ENCODE data around the gene ZFAND3. TPM values are rescaled to one million over a fixed set of nuclear protein-coding genes. Genes with fewer than 3 reads are reported as not detected.
"Not testable (repeated sequence)": the region's sequence is repeated elsewhere in the genome, so short reads cannot be mapped to it uniquely, and the experiment has no call there.

ZFAND3 gene
- polyA plus RNA-seq, 1 donor from 2014 or later: 6.4 TPM

DNA sequence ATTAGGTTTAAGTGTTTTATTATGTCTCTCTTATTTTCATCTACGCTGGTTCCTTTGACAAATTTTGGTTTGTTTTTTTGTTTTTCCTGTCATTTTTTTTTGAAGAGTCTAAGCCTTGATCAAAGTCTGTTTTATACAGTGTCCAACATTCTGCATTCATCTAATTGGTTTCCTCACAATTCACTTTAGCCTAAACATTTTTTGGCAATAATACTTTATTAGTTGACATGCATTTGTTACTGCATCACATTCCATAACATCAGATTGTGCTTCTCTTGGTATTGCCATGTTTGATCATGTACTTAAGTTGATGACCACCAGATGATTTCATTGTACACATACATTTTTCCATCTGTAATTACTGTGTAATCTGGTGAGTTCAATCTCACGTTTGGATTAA is 173.2 kb downstream of the ZFAND3 start:
- Mint-ChIP-seq H3K4me1 (peaks cover 13 to 41% (median 28%) of the 10 kb centered on the region in 3 donors), H3K27ac (no peak overlapping the region), H3K36me3 (peaks cover 4% of the 10 kb centered on the region), H3K9me3 (no peaks in the 10 kb centered on the region), H3K4me3 (no peak overlapping the region), H3K27me3 (no peaks in the 10 kb centered on the region)

DNA sequence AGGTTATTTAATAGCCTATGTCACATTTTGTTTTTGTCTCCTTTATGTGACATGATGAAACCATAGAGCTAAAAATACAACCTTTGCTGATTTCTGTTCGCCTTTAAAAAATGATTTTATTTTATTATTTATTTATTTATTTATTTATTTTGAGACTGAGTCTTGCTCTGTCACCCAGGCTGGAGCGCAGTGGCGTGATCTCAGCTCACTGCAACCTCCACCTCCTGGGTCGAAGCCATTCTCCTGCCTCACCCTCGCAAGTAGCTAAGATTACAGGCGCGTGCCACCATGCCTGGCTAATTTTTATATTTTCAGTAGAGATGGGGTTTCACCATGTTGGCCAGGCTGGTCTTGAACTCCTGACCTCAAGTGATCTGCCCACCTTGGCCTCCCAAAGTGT is 173.7 kb downstream of the ZFAND3 start:
- H3K27ac Mint-ChIP-seq, H3K9me3 Mint-ChIP-seq, H3K36me3 Mint-ChIP-seq, H3K27me3 Mint-ChIP-seq, H3K4me3 Mint-ChIP-seq: not testable (repeated sequence)
- peaks cover 11 to 43% (median 26%) of the 10 kb centered on the region in 3 donors for H3K4me1 Mint-ChIP-seq

DNA sequence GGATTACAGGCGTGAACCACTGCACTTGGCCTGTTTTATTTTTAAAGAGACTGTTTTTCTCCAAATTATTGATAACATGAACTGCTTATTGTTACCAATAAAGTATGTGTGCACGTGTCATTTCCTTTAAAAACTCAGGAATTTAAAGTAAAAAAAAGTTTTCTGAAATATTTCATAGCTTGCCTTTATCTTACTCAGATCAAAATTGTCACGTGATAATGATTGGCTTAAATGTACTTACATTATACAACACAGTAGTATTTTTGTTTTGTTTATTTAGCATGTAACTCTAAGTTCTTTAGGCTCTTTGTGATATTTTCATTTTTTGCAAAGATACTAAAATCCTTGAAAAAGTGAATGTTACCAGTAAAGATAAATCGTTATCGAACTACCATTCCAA is 174.1 kb downstream of the ZFAND3 start:
- H3K9me3 Mint-ChIP-seq: peaks cover 0 to 2% (median 0%) of the 10 kb centered on the region in 3 donors
- no peak overlapping the region for H3K4me3 Mint-ChIP-seq
- H3K27me3 Mint-ChIP-seq: no peaks in the 10 kb centered on the region
- no peak overlapping the region for H3K27ac Mint-ChIP-seq
- H3K4me1 Mint-ChIP-seq: peaks cover 7 to 43% (median 21%) of the 10 kb centered on the region in 3 donors
- peaks cover 4% of the 10 kb centered on the region for H3K36me3 Mint-ChIP-seq

DNA sequence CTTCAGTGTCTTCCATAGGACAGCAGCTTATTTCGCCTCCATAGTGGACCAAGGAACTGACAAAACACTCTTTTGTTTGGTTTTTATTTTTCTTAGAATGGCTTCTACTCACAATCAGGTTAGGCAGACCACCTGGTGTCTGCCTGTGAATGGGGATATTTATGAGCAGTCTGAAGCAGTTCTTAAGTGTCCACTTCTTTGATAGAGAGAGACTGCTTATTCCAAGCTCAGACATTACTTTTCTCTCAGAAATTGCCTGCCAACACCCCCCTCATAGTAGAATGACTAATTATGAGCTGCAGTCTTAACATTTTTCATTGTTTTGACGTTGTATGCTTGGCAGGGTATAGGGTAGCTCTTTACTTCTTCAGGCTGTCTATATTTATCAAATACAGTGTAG is 174.7 kb downstream of the ZFAND3 start:
- no peak overlapping the region for H3K4me3 Mint-ChIP-seq
- H3K27ac Mint-ChIP-seq: no peak overlapping the region
- H3K36me3 Mint-ChIP-seq: peaks cover 4% of the 10 kb centered on the region
- H3K4me1 Mint-ChIP-seq: peaks cover 7 to 40% (median 21%) of the 10 kb centered on the region in 3 donors
- H3K9me3 Mint-ChIP-seq: peaks cover 0 to 3% (median 0%) of the 10 kb centered on the region in 3 donors
- H3K27me3 Mint-ChIP-seq: no peaks in the 10 kb centered on the region

DNA sequence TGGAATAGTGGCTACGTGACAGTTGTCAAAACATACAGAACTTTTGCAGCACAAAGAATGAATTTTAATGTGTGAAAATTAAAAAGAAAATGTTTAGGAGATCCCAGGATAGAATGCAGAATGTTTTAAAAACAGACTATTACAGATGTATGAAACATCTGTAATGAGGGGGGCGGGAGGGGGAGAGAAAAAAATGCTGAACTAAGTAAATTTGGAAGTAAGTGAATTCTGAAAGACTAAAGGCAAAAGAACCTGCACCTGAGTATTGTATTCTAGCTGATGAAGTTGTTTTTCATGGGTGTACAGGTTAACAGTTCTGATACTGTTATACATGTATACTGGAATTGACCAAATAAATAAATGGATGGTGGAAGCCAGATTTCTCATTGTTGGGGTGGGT is 178.8 kb downstream of the ZFAND3 start:
- H3K4me3 Mint-ChIP-seq: no peak overlapping the region
- no peak overlapping the region for H3K27ac Mint-ChIP-seq
- H3K9me3 Mint-ChIP-seq: peaks cover 0 to 3% (median 0%) of the 10 kb centered on the region in 3 donors
- H3K36me3 Mint-ChIP-seq: peaks cover 4% of the 10 kb centered on the region
- H3K27me3 Mint-ChIP-seq: no peaks in the 10 kb centered on the region
- peaks cover 6 to 22% (median 9%) of the 10 kb centered on the region in 3 donors for H3K4me1 Mint-ChIP-seq

DNA sequence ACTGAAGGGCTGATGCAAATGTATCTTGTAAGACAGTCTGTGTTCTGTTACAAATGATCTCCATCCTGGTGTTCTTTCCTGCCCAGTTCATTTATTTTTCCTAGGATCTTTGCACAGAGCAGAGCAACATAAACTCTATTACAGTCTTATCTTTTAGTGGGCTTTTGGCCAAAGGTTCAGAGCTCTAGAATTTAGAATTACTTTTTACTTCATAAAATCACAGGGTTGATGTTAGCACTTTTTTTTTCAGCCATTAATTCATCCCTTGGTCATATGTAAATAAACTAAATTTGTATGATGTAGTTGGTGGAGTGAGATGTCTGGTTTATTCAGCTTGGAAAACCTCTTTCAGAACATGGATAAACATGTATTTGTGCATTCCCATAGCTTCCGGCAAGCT is 181.9 kb downstream of the ZFAND3 start:
- no peaks in the 10 kb centered on the region for H3K27me3 Mint-ChIP-seq
- peaks cover 4% of the 10 kb centered on the region for H3K36me3 Mint-ChIP-seq
- H3K4me3 Mint-ChIP-seq: no peak overlapping the region
- H3K4me1 Mint-ChIP-seq: peaks cover 6 to 31% (median 8%) of the 10 kb centered on the region in 3 donors
- no peak overlapping the region for H3K27ac Mint-ChIP-seq
- peaks cover 0 to 3% (median 0%) of the 10 kb centered on the region in 3 donors for H3K9me3 Mint-ChIP-seq

DNA sequence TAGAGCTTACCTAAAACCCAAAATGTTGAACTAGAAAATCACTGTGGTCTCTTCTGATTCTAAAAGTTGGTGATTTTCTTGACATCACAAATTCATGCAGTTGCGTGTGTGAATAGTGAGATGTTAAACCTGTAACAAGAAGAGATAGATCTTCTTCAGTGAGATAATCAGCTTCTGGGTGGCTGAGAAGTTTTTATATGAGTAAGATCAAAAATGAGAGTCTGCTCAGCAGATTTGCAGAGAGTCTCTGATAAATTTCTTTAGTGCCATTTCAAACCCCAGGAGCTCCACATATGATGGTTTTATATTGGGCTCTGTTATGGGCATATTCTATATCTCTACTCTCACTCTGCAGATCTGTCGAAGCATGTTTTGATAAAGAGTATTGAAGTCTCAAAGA is 185.4 kb downstream of the ZFAND3 start:
- H3K27me3 Mint-ChIP-seq: no peaks in the 10 kb centered on the region
- no peak overlapping the region for H3K27ac Mint-ChIP-seq
- no peaks in the 10 kb centered on the region for H3K36me3 Mint-ChIP-seq
- H3K4me3 Mint-ChIP-seq: no peak overlapping the region
- H3K9me3 Mint-ChIP-seq: peaks cover 0 to under 1% (median 0%) of the 10 kb centered on the region in 3 donors
- peaks cover 6 to 15% (median 7%) of the 10 kb centered on the region in 3 donors for H3K4me1 Mint-ChIP-seq

DNA sequence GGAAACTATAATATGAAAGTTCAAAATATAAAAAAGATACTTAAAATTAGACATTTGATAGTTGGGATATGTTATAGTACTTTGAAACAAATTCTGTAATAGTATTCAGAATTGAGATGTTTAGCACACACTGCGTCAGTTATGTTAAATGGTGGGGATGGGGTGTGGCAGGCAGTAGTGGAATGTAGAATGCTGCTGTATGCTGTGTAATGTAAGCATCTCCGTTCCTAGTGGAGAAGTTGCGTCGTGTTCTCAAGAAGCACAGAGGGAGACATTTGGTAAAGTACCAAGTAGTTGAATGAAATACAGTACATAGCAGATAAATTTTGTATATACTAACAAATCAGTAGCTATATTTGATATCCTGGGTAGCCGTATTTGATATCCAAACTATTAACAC is 192.4 kb downstream of the ZFAND3 start:
- Mint-ChIP-seq H3K36me3 (peaks cover 5% of the 10 kb centered on the region), H3K4me1 (peaks cover 4 to 12% (median 11%) of the 10 kb centered on the region in 3 donors), H3K27me3 (no peaks in the 10 kb centered on the region), H3K4me3 (no peak overlapping the region), H3K27ac (no peak overlapping the region), H3K9me3 (peaks cover 2 to 3% (median 3%) of the 10 kb centered on the region in 3 donors)

DNA sequence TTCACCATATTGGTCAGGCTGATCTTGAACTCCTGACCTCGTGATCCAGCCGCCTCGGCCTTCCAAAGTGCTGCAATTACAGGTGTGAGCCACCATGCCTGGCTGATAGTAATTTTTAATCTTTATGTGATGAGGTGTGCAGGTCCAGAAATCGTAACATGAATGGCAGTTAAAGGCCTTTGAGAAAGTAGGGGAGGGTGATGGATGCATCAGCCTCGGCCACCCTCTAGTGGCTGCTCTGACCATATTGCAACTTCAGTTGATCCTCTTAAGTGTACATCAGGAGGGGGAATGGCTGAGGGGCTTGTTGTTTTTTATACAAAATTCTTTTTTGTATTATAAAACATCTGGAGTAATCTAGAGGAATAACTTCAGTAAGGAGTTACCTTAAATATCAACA is 193.0 kb downstream of the ZFAND3 start:
- Mint-ChIP-seq H3K36me3 (peaks cover 5% of the 10 kb centered on the region), H3K4me1 (peaks cover 6 to 14% (median 13%) of the 10 kb centered on the region in 3 donors), H3K9me3 (peaks cover 2 to 3% (median 3%) of the 10 kb centered on the region in 3 donors), H3K27ac (no peak overlapping the region), H3K4me3 (no peak overlapping the region), H3K27me3 (no peaks in the 10 kb centered on the region)

DNA sequence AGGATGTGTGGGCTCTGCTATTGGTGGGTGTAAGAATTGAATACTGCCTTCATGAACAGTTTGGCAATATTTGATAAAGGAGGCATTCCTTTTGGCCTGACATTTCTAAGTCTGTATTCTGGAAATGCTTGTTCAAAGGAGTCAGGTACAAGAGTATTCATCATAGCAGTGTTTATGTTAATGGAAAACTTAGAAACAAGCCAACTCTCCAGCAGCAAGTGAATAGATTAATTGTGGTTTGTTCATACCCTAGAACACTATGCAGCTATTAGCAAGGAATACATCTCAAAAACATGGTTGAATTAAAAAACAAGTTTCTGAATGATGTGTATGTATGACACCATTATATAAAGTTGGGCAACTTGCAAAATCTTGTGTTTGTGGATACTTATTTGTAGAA is 195.8 kb downstream of the ZFAND3 start:
- H3K4me3 Mint-ChIP-seq: no peak overlapping the region
- no peaks in the 10 kb centered on the region for H3K27me3 Mint-ChIP-seq
- H3K27ac Mint-ChIP-seq: no peak overlapping the region

DNA sequence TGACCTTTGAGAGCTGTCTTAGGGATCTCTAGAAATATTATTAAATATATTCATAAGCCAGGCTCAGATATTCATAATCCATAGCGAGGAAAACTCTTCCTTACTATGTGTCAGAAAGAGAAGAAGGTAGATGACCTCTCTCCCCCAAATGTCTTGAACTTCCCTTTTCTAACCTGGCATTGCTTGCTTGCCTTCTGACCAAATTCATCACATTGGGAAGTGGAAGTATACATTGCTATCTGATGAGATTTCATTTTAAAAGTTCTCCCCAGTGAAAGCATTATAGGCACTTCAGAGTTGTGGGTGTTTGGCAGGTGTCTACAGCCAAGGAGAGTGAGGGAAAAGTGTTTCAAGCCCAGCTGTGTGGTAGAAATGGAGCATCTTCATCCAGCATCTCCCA is 197.3 kb downstream of the ZFAND3 start:
- H3K4me1 Mint-ChIP-seq: peaks cover 9 to 28% (median 25%) of the 10 kb centered on the region in 3 donors
- peaks cover 4% of the 10 kb centered on the region for H3K36me3 Mint-ChIP-seq
- H3K27me3 Mint-ChIP-seq: no peaks in the 10 kb centered on the region
- no peaks in the 10 kb centered on the region for H3K9me3 Mint-ChIP-seq
- no peak overlapping the region for H3K27ac Mint-ChIP-seq
- no peak overlapping the region for H3K4me3 Mint-ChIP-seq

More for the DNA sequence above, 195.8 kb downstream of the ZFAND3 start:
- Mint-ChIP-seq H3K4me1 (peaks cover 6 to 16% (median 15%) of the 10 kb centered on the region in 3 donors), H3K9me3 (peaks cover 0 to 3% (median 3%) of the 10 kb centered on the region in 3 donors), H3K36me3 (peaks cover 6% of the 10 kb centered on the region)

DNA sequence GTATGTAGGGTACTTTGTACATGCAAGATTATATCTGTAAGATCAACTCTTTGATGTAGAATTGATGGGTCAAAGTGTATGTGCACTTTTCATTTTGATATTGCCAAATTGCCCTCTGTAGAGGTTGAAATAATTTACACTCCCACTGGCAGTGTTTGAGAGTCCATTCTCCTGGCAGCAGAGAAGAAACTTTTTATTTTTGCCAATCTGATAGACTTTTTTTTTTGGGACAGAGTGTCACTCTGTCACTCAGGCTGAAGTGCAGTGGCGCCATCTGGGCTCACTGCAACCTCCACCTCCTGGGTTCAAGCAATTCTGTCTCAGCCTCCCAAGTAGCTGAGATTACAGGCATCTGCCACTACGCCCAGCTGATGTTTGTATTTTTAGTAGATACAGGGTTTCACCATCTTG is 199.2 kb downstream of the ZFAND3 start:
- Mint-ChIP-seq H3K4me3 (no peak overlapping the region), H3K4me1 (peaks cover 5 to 34% (median 23%) of the 10 kb centered on the region in 3 donors), H3K9me3 (no peaks in the 10 kb centered on the region), H3K27ac (no peak overlapping the region), H3K36me3 (peaks cover 4% of the 10 kb centered on the region), H3K27me3 (no peaks in the 10 kb centered on the region)

DNA sequence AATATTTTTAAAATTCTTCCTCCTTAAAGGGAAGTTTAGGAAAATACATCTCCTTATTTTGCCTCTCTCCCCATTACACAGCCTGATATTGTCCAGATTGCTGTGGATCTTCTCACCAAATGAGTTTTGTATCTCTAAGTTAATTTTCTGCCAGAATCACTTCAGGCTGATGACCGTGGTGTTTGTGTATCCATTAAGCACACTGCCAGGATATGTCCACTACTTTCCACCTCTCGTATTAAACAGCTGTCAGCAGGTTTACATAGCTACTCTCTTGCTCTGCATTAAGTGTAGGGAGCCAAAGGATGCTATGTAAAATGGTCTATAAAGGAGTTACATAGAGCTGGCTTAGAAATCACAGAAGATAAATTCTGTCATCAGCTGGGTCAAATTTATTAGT is 201.1 kb downstream of the ZFAND3 start:
- Mint-ChIP-seq H3K27me3 (no peaks in the 10 kb centered on the region), H3K9me3 (peaks cover 0 to 2% (median 0%) of the 10 kb centered on the region in 3 donors), H3K36me3 (peaks cover 4% of the 10 kb centered on the region), H3K4me1 (peaks cover 5 to 44% (median 23%) of the 10 kb centered on the region in 3 donors), H3K27ac (no peak overlapping the region), H3K4me3 (no peak overlapping the region)

DNA sequence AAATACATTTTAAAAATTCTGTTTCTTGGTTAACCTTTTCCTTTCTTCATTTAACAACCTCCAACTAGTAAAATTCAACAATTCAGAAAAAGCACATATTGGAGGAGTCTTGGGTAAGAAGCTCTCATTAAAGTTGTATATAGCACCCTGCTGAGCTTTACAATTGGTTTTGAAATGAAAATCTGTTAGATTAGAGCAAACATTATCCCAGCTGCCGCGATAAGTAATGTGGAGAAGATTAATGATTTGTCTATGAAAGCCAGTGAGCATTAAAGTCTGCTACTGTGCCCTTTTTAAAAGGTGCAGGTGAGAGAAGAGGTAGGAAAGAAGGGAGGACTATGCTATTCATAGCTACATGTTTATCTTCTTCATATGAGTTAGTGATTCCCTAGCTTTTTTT is 201.5 kb downstream of the ZFAND3 start:
- no peaks in the 10 kb centered on the region for H3K27me3 Mint-ChIP-seq
- H3K4me3 Mint-ChIP-seq: no peak overlapping the region
- peaks cover 0 to 2% (median 0%) of the 10 kb centered on the region in 3 donors for H3K9me3 Mint-ChIP-seq
- H3K27ac Mint-ChIP-seq: no peak overlapping the region
- peaks cover 6 to 46% (median 25%) of the 10 kb centered on the region in 3 donors for H3K4me1 Mint-ChIP-seq
- H3K36me3 Mint-ChIP-seq: peaks cover 4% of the 10 kb centered on the region

DNA sequence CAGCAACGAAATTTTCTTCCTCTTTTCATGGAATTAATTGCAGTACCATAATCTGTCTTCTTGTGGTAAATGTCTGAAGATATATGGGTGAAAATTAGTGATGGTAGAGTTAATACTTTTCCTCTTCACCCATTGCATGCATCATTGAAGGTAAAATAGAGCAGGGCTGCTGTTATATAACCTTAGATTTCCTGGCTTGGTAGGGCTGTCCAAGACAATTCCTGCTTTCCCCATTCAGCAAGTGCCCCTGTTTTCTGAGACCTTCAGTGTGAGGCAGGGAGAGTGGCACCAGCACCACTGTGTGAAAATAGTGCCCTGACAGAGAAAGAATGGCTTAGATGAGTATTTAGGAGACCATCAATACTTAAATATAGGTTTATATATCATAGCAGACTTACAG is 202.0 kb downstream of the ZFAND3 start:
- peaks cover 7 to 45% (median 23%) of the 10 kb centered on the region in 3 donors for H3K4me1 Mint-ChIP-seq
- peaks cover 0 to 2% (median 0%) of the 10 kb centered on the region in 3 donors for H3K9me3 Mint-ChIP-seq
- H3K27me3 Mint-ChIP-seq: no peaks in the 10 kb centered on the region
- H3K36me3 Mint-ChIP-seq: peaks cover 4% of the 10 kb centered on the region
- no peak overlapping the region for H3K27ac Mint-ChIP-seq
- no peak overlapping the region for H3K4me3 Mint-ChIP-seq

DNA sequence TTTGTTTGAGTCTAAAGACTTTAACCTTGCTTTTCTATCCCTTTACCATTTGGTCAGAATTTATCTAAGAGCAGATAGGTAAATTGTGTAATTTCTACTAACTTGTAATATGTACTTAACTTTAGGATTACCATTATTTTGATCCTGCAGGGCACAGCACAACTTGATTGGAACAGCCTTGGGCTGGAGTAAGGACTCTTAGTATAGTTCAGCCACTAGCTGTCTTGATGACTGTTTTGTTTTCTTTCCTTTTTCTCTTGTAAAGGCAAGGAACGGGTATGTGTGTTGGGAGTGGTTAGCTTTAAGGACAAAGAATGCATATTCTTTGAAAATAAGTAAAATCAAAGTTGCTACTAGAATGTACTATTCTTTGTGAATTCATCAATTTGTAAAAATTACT is 203.2 kb downstream of the ZFAND3 start:
- Mint-ChIP-seq H3K4me1 (peaks cover 12 to 52% (median 27%) of the 10 kb centered on the region in 3 donors), H3K9me3 (peaks cover 0 to 2% (median 0%) of the 10 kb centered on the region in 3 donors), H3K27ac (no peak overlapping the region)

More for the DNA sequence above, 203.2 kb downstream of the ZFAND3 start:
- peaks cover 4% of the 10 kb centered on the region for H3K36me3 Mint-ChIP-seq
- no peaks in the 10 kb centered on the region for H3K27me3 Mint-ChIP-seq
- H3K4me3 Mint-ChIP-seq: no peak overlapping the region

Data from IgD-negative memory B cell (primary cell).